Head of caudate nucleus (tissue), 42 donors: ENCODE results near the gene TNFRSF25.
A peak's percentile ranks its signal among the peaks of the same experiment; 100 is the strongest.

Experiments used
- DNase-seq, 42 donors: peaks; one replicate each; pipeline versions ENCODE4 v3.0.0 to v3.0.0-alpha.2; 2020 to 2021; ENCODE audit warnings: mixed read lengths in 7 of 42
- intact Hi-C: fragments of 100-400 bp; cut with DNase I; formaldehyde crosslinking; loops from one replicate; pipeline ENCODE4 v1.15.0; 2022

The TNFRSF25 gene

GRCh38 chr1:6473974-6474814, 8.2 kb upstream of the TNFRSF25 start:
- intact Hi-C loops = no loop called here
- DNase-seq = no peak

DNA sequence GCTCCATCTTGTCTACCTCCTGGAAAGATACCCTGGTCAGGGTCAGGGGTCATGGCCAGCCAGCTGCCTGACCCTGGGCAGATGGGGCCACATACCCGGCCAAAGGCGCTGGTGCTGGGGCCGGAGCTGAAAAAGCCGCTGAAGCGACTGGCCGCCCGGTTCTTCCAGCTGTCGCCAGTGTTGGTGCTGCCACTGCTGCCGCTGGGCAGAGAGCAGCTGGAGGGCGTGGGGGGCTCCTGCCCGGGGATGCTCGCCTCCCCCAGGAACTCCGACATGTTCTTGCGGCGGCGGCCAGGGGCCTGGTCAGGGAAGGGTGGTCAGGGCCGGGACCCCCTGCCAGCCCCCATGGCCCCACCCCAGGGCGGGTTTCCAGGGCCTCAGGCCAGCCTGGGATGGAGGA, 7.2 kb upstream of the TNFRSF25 start:
- intact Hi-C loops = no loop called here
- no peak for DNase-seq

DNA sequence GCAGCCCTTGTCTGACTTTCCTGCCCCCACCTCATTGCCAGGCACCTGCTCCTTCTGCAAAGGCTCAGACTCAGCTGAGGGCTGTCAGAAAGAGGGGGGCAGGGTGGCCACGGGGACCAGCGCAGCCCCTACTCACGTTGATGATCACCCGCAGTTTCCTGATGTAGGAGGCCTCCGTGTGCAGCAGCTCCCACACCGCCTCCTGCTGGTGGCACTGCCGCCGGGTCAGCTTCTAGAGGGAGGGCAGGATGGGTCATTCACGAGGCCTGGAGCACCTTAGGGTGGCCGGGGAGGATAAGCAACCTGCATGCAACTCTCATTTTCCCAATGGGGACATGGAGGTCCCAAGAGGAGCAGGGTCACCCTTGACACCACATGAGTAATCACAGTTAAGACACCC, 6.4 kb upstream of the TNFRSF25 start:
- intact Hi-C loops = no loop called here

GRCh38 chr1:6471970-6472368, 6.0 kb upstream of the TNFRSF25 start:
- DNase-seq = no peak
- intact Hi-C loops = no loop called here

More for the DNA sequence above, 6.4 kb upstream of the TNFRSF25 start:
- no peak for DNase-seq

DNA sequence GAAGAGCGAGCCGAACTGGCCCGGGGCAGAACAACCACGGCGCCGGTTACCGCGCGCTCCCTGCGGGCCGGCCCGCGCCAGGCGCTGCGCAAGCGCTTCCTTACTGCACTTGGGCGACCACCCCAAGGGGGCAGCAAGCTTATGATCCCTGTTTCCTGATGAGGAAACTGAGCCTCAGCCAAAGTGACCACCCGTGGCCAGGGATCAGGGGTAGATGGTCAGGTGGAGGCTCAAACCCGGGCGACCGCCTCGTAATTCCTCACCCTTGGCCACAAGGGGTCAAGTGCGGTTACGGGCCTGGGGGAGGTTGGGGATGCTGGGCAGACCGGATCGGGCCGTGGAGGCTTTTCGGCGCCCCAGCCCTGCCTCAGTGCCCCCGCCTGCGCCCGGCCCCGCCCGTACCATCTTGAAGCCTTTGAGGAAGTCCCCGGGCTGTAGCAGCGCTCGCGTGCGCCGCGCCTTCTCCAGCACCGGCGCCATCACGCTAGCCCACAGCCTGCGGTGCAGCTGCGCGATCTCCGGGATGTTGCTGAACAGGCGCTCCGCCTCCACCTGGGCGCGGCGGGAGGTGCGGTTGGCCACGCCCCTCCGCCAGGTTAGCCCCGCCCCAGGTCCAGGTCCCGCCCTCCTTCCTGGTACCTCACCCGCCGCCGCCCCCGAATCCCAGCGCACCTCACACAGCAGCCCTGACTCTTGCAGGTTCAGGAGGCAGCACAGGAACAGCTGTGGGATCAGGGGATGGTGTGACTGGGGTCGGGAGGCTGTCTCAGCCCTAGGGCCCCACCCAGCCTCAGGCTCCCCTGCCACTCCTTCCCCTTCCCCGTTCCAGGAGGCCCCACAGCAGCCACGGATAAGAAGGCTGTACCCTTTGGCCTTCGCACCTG, 5.4 kb upstream of the TNFRSF25 start:
- intact Hi-C loops = no loop called here
- no peak for DNase-seq

- intact Hi-C loops = no loop called here
- no peak for DNase-seq
Observed at GRCh38 chr1:6470132-6471085, 4.4 kb upstream of the TNFRSF25 start.

- DNase-seq = no peak
- intact Hi-C loops = no loop called here
Observed at GRCh38 chr1:6468729-6469461, 2.9 kb upstream of the TNFRSF25 start.

- intact Hi-C loops = no loop called here
- DNase-seq = no peak
Observed at GRCh38 chr1:6467744-6468688, 2.0 kb upstream of the TNFRSF25 start.

GRCh38 chr1:6467224-6467623, 1.3 kb upstream of the TNFRSF25 start:
- DNase-seq = no peak
- intact Hi-C loops = no loop called here

- intact Hi-C loops = no loop called here
Observed at GRCh38 chr1:6466751-6467150, 778 bp upstream of the TNFRSF25 start.

DNA sequence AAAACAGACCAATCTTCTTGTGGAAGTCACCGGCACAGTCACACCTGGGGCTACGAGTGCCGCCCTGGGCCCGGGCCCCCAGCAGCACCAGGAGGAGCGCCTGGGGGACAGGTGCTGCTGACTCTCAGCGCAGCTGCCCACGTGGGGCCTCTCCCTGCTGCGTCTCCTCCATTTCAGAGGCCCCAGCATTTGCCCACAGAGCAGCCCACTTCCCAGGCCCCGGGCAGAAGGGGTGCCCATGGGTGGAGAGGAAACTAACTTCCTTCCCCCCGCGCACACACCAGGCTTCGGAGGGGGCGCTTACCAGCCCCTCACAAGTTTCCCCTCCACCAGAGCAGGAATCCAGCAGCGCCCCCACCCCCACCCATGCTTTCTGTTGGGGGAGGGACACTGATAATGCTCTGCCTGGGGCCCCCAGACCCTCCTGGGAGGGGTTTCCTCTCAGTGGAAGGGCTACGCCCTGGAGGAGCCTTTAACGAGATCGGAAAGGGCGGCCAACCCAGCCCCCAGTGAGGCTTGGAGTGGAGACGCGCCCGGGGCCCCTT, 440 bp downstream of the TNFRSF25 start:
- DNase-seq = no peak
- intact Hi-C loops = no loop called here

More at GRCh38 chr1:6466751-6467150, 778 bp upstream of the TNFRSF25 start:
- DNase-seq = no peak

DNA sequence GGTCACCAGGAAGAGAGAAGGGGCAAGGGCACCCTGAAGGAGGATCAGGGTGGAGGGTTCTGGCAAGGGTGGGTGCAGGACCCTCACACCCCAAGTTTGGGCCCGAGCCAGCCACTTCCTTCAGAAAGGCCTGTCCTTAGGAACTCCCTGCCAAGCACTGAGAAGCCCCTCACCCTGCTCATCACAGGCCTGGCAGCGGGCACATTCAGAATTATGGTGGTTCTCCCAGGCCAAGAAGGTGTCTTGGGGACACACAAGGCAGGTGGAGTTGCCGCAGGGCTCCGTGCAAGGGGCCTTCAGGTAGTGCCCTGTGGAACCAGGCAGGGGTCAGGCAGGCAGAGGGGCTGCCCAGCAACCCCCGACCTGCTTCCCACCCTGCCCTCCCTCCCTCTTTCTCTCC, 1.1 kb downstream of the TNFRSF25 start:
- intact Hi-C loops = no loop called here
- DNase-seq = no peak

- intact Hi-C loops = no loop called here
- DNase-seq = peak in 15 of 42 donors; percentile 16 to 54 (median 26)
Observed at GRCh38 chr1:6464514-6464836, 1.5 kb downstream of the TNFRSF25 start.

- intact Hi-C loops = no loop called here
- DNase-seq = no peak
Observed at GRCh38 chr1:6463120-6463412, 2.9 kb downstream of the TNFRSF25 start.

DNA sequence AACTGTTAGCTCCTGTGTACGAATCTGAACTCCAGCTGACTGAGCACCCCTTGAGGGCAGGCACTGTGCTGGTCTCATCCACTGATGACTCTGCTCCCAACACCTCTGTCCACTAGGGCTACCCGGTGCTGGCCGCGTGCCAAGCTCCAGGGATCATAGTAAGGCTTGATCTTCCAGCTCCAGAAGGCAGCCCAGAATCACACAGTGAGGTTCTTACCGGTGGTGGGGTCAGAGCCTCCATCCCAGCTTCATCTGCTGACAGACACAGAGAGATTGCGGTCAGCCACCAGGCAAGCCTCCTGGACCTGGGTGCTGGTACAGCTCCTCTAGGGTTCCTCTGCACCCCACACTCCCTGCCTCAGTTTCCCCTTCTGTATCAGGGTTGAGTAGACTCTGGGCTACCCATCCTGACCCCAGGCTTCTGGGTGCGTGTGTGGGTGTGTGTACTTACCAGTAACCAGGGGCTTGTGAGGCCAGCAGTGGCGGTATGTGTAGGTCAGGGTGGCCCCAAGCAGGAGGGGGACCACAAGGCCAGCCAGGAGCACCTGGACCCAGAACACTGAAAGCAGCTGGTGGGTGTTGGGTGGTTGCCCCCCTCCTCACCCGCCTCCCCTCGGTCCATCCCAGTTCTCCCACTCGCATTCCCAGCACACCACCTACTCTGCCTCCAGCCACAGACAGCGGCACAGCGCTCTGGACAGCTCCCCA, 3.4 kb downstream of the TNFRSF25 start:
- intact Hi-C loops = no loop called here
- no peak for DNase-seq

DNA sequence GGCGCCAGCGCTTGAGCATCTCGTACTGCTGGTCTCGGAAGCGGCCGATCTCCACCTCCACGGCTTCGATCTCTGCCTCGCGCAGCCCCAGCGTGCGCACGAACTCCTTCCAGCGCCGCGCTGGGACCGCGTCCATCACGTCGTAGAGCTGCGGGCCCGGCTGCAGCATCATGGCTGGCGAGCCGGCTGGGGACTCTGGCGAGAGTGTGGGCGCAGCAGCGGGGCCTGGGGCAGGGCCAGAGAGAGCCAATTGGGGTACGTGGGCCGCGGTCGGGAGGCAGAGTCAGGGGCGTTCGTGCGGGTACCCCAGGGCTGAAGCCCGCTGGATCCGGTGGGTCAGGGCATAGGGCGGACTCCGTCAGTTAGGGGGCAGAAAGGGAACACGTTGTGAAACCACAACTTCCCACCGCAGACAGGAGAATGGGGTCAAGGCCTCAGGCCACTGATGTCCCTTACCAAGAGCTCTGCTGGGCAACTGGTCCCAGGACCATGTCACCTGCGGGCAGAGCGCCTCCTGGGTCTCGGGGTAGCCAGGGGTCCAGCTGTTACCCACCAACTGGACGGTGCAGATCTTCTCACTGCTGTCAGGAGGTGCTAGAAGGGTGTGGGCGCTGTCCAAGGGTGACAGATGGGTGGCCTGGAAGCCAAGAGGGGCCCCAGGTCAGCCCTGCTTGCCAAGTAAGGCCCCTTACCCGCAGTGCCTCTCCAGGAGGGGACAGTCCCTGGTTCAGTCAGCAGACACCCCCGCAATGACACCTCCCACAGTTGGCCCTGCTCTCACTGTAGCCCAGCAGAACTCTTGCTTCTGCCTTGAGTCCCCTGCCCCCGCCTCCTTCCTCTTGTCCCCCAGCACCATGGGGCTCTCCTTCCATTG, 4.2 kb downstream of the TNFRSF25 start:
- intact Hi-C loops = no loop called here
- DNase-seq = no peak
